HG03457 (cell line): ENCODE data around the gene SYNJ2.
A peak's percentile ranks its signal among the peaks of the same experiment; 100 is the strongest.

ENCODE experiments used
- ATAC-seq: cut with Tn5 transposase; IDR thresholded peaks from one replicate; pipeline ENCODE4 v1.9.1; 2021; ENCODE audit warnings: moderate number of reproducible peaks; ENCODE audit not compliant: unreplicated experiment

Gene SYNJ2

GRCh38 chr6:158024566-158025297 is 43.1 kb downstream of the SYNJ2 start:
- ATAC-seq: no peak

DNA sequence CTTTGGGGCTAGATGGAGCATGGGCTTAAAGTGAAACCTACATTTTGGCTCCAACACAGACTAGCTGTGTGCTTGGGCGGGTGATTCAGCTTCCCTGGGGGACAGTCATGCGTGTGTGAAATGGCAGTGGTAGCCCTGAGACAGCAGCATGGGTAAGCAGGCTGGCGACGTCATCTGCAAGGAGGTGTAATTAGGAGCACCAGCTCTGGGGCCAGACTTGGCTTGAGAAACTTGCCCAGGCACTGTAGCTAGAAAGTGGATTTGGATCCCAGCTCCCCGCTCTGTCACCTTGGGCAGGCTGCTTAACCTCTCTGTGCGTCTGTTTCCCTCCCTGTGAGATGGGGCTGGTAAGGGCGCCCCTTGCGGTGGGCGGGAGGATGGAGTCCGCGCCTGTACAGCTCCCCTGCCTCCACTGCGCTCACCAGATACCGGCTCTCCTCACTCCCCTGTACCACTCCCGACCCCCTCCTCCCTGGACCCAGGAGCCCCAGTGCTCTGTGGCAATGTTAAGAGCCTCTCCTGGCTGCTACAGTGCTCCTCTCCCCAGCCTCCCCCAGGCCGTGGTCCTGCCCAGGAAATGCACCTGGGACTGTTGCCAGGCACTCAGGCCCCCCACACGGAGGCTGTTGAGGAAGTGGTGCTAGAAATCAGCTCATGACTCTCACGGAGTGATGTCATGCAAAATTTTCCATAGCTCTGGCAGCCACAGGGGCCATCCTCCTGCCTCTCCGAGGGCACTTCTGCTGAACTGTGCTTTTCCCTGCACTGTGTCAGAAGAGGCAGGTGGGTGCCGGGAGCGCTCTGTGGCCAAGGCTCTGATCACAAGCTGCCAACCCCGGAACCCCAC is 44.6 kb downstream of the SYNJ2 start:
- peak; percentile 64 for ATAC-seq

- no peak for ATAC-seq
These were observed 45.4 kb downstream of the SYNJ2 start for GRCh38 chr6:158026901-158027589.

GRCh38 chr6:158027590-158028285 is 46.1 kb downstream of the SYNJ2 start:
- ATAC-seq: no peak

- no peak for ATAC-seq
These were observed 46.8 kb downstream of the SYNJ2 start for GRCh38 chr6:158028421-158028820.

- no peak for ATAC-seq
These were observed 47.2 kb downstream of the SYNJ2 start for GRCh38 chr6:158028876-158029275.

DNA sequence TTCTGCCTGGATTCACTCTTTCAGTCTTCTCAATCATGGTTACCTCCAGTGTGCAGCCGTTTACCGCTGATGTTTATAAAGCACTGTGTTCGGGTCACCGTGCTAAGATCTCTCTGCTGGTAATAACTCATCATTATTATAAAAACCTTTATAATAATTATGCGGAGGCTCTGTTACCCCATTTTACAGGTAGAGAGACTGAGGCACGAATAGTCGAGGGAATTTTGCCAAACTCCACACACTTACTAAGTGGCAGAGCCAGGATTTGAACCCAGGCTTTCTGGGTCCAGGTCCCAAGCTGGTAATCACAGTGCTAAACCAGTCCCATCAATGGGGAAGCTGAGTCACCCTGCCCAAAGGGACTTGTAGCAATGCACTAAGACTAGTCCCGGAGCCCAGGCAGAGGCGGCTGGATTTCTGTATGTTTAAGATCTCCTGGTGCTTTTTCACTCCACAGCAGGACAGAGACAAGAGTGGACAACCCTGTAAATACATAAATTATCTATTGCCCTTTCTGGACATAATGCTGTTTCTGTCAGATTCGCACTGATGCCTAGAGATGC is 48.1 kb downstream of the SYNJ2 start:
- no peak for ATAC-seq

GRCh38 chr6:158030380-158031300 is 49.0 kb downstream of the SYNJ2 start:
- no peak for ATAC-seq

DNA sequence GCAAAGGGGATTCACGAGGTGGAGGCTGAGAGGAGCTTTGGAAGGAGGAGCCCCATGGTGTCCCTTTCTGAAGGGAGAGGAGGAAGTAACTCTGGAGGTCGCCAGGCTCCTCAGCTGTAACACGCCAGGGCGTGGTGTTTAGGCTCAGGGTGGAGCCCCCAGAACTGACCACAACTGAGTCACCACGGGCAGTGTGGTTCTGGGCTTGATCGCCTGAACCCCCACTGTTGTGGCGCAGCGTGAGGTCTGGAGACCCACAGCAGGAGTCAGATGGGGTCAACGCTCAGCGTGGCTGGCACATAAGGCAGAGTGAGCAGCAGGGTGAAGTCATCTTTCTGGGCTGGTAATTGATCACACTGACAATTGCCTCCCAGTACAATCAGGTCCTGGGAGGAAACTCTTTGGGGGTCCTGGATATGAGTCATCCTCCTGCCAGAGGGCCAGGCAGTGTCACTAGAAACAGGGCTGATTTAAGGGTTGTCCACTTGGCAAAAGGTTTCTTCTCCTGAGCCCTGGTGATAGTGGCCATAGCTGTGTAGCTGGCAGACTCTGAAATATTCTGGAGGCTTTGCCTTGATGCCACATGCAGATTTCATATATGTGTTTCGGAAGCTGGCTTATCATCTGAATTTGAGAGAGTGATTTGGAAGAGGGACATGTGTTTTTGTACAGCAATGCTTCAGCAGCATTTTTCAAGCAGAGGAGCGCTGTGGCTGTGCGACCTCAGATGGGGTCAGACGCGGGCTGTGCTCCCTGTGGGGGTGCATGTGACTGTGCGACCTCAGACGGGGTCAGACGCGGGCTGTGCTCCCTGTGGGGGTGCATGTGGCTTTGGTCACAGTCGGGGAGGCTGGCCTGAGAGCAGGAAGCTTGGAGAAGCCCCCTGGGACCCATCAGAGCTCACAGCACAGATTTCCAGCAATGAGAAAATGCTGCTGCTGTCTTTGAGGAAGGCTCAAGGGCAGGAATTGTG is 50.0 kb downstream of the SYNJ2 start:
- no peak for ATAC-seq

DNA sequence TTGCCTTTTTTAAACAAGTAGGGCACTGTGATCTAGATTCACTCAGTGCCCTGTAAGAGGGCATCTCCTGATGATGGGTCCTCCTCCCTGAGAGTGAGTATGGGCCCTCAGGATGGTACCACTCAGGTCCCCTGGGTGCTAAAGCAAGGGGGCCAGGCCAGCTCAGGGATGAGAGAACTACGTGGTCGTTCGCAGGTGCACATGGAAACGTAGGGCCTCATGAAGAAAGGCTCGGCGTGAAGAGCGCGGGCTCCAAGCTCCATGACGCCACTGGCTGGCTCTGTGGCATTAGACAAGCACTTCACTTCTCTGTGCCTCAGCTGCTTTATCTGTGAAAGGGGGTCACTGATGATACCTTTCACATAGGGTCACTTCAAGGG is 50.7 kb downstream of the SYNJ2 start:
- ATAC-seq: no peak

DNA sequence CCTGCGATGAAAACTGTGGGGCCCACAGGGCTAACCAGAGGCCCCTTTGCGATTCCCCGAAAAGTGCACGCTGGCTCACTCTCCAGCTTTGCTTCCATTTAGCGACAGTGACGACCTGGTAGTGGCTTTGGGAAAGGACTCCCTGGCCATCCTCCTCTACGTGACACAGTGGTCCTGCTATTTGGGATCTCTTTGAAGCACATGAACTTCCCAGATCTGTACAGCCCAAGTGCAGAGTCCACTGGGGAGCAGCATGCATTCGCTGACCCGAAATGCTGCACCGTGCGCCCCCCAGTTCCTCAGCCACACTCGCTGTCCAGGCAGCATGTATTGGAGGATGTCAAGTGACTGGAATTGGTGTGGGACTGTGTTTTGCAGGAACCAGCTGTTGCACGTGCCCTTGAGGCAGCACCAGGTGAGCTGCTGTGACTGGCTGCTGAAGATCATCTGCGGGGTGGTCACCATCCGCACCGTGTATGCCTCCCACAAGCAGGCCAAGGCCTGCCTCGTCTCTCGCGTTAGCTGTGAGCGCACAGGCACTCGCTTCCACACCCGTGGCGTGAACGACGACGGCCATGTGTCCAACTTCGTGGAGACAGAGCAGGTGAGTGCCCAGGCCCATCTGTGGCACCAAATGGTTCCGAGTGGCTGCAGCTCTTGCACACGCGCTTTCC is 51.6 kb downstream of the SYNJ2 start:
- no peak for ATAC-seq

DNA sequence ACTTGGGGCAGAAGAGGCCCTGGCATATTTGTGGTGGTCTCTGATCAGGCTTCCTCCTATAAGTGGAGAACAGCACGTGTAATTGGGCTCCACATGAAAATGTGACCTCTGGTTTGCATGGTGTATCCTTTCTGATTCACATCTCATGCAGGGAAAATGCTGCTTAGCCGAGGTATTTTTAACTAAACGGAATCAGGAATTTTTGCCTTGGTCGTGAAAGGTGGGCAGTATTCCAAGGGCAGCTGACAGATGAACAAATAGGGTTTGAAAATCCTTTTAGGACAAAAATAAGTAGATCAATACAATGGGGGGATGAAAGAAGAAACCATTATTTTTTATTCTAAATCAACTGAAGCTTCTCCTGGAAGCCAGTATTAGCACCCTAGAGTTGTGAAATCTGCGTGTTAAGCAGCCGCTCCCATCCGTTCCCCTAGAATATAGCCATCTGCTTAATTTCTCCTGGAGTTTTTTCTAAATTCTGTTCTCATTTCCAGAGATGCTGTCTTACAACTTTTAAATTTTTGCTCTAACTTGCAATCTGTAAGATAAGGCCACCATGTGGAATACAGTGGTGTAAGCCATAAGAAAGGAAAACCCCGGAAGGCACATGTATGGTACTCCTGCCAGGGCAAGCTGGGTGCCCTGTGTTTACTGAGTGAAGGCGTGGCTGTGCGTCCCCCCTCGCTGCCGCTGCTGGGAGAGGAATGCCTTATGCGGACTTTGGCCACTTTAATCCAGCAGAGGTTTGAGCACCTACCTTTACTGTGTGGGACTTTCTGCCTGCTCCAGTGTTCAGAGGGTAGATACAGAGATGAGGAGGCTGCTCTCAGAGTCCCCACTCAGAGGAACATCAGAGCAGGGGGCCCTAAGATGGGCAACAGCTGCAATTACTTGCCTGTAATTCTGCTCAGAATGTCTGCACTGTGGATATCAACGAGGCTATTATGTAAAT is 52.4 kb downstream of the SYNJ2 start:
- ATAC-seq: no peak

- no peak for ATAC-seq
These were observed 54.6 kb downstream of the SYNJ2 start for GRCh38 chr6:158036261-158036660.

- ATAC-seq: no peak
These were observed 55.4 kb downstream of the SYNJ2 start for GRCh38 chr6:158037021-158037420.

- ATAC-seq: no peak
These were observed 56.1 kb downstream of the SYNJ2 start for GRCh38 chr6:158037771-158038170.

- ATAC-seq: no peak
These were observed 56.9 kb downstream of the SYNJ2 start for GRCh38 chr6:158038291-158039177.
